Calu3 (cell line): ENCODE measurements around the gene LNP1. TPM values are rescaled to one million over a fixed set of nuclear protein-coding genes. Genes with fewer than 3 reads are reported as not detected.

Experiments
- BruUV-seq: library from RNA; stranded (reverse); fragments of 400-500 nt; replicated peaks from 2 replicates; lab custom pipeline; 2021; lab: Mats Ljungman, UMichigan
- CTCF ChIA-PET: fragments of 300-600 bp; sonication (Branson Sonifier 250); formaldehyde crosslinking; loops from one replicate; lab custom pipeline; 2022; ENCODE audit warnings: antibody characterized with exemption; lab: Charles Lee
- DNase-seq: peaks from one replicate; pipeline ENCODE4 v3.0.0; 2022
- H3K27ac Mint-ChIP-seq: one replicate; pipeline ENCODE4 v1.8.0; 2022; ENCODE audit warnings: mixed read lengths; ENCODE audit not compliant: unreplicated experiment
- H3K27me3 Mint-ChIP-seq: one replicate; pipeline ENCODE4 v1.8.0; 2022; ENCODE audit warnings: mixed read lengths; ENCODE audit not compliant: unreplicated experiment
- H3K36me3 Mint-ChIP-seq: one replicate; pipeline ENCODE4 v1.8.0; 2022; ENCODE audit warnings: mild to moderate bottlenecking, moderate library complexity, mixed read lengths; ENCODE audit not compliant: insufficient read depth, unreplicated experiment
- H3K4me1 Mint-ChIP-seq: one replicate; pipeline ENCODE4 v1.8.0; 2022; ENCODE audit warnings: mild to moderate bottlenecking, low read depth, mixed read lengths; ENCODE audit not compliant: unreplicated experiment
- H3K4me3 Mint-ChIP-seq: one replicate; pipeline ENCODE4 v1.8.0; 2022; ENCODE audit warnings: mild to moderate bottlenecking, low read depth, moderate library complexity, mixed read lengths; ENCODE audit not compliant: unreplicated experiment
- H3K9me3 Mint-ChIP-seq: one replicate; pipeline ENCODE4 v1.8.0; 2022; ENCODE audit warnings: low read depth, mixed read lengths; ENCODE audit not compliant: unreplicated experiment
- CTCF ChIP-seq: fragments of 200-600 bp; IDR thresholded peaks from one replicate; pipeline ENCODE4 v1.8.0; 2022; ENCODE audit warnings: antibody characterized with exemption; ENCODE audit not compliant: unreplicated experiment
- intact Hi-C: fragments of 100-400 bp; cut with micrococcal nuclease; formaldehyde crosslinking; loops from one replicate; pipeline ENCODE4 v1.10.0; 2022; ENCODE audit not compliant: unreplicated experiment
- total RNA-seq: library from RNA; stranded (reverse); gene quantifications from 2 replicates; pipeline ENCODE4 v1.2.3, GENCODE V29; 2022

The LNP1 gene
- total RNA-seq, 1 experiment from 2014 or later: 1.8 TPM

GRCh38 chr3:100416863-100417262, 15.5 kb downstream of the LNP1 start:
- CTCF ChIA-PET: no interaction called here
- intact Hi-C loops: no loop called here
- no peak for TF ChIP-seq CTCF
- H3K9me3 Mint-ChIP-seq: no peaks in the 10 kb centered on the region
- no peaks in the 10 kb centered on the region for H3K4me1 Mint-ChIP-seq
- H3K27me3 Mint-ChIP-seq: no peaks in the 10 kb centered on the region
- no TSS peak for BruUV-seq
- no peak overlapping the region for H3K4me3 Mint-ChIP-seq
- DNase-seq: no peak
- no peaks in the 10 kb centered on the region for H3K36me3 Mint-ChIP-seq
- no peak overlapping the region for H3K27ac Mint-ChIP-seq

GRCh38 chr3:100419406-100419805, 18.1 kb downstream of the LNP1 start:
- Mint-ChIP-seq H3K9me3 (no peaks in the 10 kb centered on the region), H3K4me3 (no peak overlapping the region)
- CTCF ChIA-PET: no interaction called here

GRCh38 chr3:100420885-100421284, 19.5 kb downstream of the LNP1 start:
- H3K27ac Mint-ChIP-seq: no peak overlapping the region
- H3K27me3 Mint-ChIP-seq: no peaks in the 10 kb centered on the region
- DNase-seq: no peak
- no peak overlapping the region for H3K4me3 Mint-ChIP-seq
- no peaks in the 10 kb centered on the region for H3K9me3 Mint-ChIP-seq
- no TSS peak for BruUV-seq
- TF ChIP-seq CTCF: no peak
- peaks cover 11% of the 10 kb centered on the region for H3K4me1 Mint-ChIP-seq
- CTCF ChIA-PET: no interaction called here
- peaks cover 5% of the 10 kb centered on the region for H3K36me3 Mint-ChIP-seq
- intact Hi-C loops: no loop called here

More at GRCh38 chr3:100419406-100419805, 18.1 kb downstream of the LNP1 start:
- Mint-ChIP-seq H3K27ac (no peak overlapping the region), H3K27me3 (no peaks in the 10 kb centered on the region), H3K4me1 (no peaks in the 10 kb centered on the region), H3K36me3 (no peaks in the 10 kb centered on the region)
- DNase-seq: no peak
- intact Hi-C loops: no loop called here
- no TSS peak for BruUV-seq
- TF ChIP-seq CTCF: no peak

- CTCF ChIA-PET: no interaction called here
- no peaks in the 10 kb centered on the region for H3K9me3 Mint-ChIP-seq
- H3K4me1 Mint-ChIP-seq: peaks cover 13% of the 10 kb centered on the region
- H3K27ac Mint-ChIP-seq: no peak overlapping the region
- H3K36me3 Mint-ChIP-seq: peaks cover 5% of the 10 kb centered on the region
- H3K4me3 Mint-ChIP-seq: no peak overlapping the region
- no peak for TF ChIP-seq CTCF
- BruUV-seq: no TSS peak
- DNase-seq: no peak
- no peaks in the 10 kb centered on the region for H3K27me3 Mint-ChIP-seq
- intact Hi-C loops: no loop called here
Measured at GRCh38 chr3:100423611-100424010, 22.3 kb downstream of the LNP1 start.

- no TSS peak for BruUV-seq
- Mint-ChIP-seq H3K4me3 (no peak overlapping the region), H3K9me3 (no peaks in the 10 kb centered on the region), H3K27ac (no peak overlapping the region), H3K36me3 (peaks cover 5% of the 10 kb centered on the region), H3K4me1 (peaks cover 13% of the 10 kb centered on the region), H3K27me3 (no peaks in the 10 kb centered on the region)
- no peak for DNase-seq
- TF ChIP-seq CTCF: no peak
- CTCF ChIA-PET: no interaction called here
- intact Hi-C loops: no loop called here
Measured at GRCh38 chr3:100424261-100424660, 22.9 kb downstream of the LNP1 start.
